KMS-11 (cell line): ENCODE measurements around the gene PCNT.

Experiments
- H2AFZ ChIP-seq: fragments of 200-600 bp; sonication (generic); 2 replicates; pipeline ENCODE4 v1.6.1; 2016; ENCODE audit warnings: antibody characterized with exemption, mixed run types, low read depth
- H3K27ac ChIP-seq: fragments of 200-600 bp; sonication (generic); 2 replicates; pipeline ENCODE4 v1.6.1; 2016; ENCODE audit warnings: mild to moderate bottlenecking, mixed run types
- H3K27me3 ChIP-seq: fragments of 200-600 bp; sonication (generic); 2 replicates; pipeline ENCODE4 v1.6.1; 2017; ENCODE audit warnings: mild to moderate bottlenecking, low read depth, mixed run types, moderate library complexity; ENCODE audit not compliant: insufficient read depth
- H3K36me3 ChIP-seq: fragments of 200-600 bp; sonication (generic); 2 replicates; pipeline ENCODE4 v1.6.1; 2017; ENCODE audit warnings: mild to moderate bottlenecking, mixed run types; ENCODE audit not compliant: insufficient read depth
- H3K4me1 ChIP-seq: fragments of 200-600 bp; sonication (generic); 2 replicates; pipeline ENCODE4 v1.6.1; 2016; ENCODE audit warnings: mild to moderate bottlenecking, low read depth, mixed run types; ENCODE audit not compliant: poor library complexity, severe bottlenecking
- H3K4me2 ChIP-seq: fragments of 200-600 bp; sonication (generic); 2 replicates; pipeline ENCODE4 v1.7.0; 2016; ENCODE audit warnings: mild to moderate bottlenecking, mixed run types
- H3K4me3 ChIP-seq: fragments of 200-600 bp; sonication (generic); IDR thresholded peaks from 2 replicates; pipeline ENCODE4 v1.6.1; 2017; ENCODE audit warnings: low read depth, low read length, mixed read lengths; ENCODE audit not compliant: insufficient read depth
- H3K79me2 ChIP-seq: fragments of 200-600 bp; sonication (generic); 2 replicates; pipeline ENCODE4 v1.6.1; 2016; ENCODE audit warnings: low read depth, mixed run types; ENCODE audit not compliant: insufficient read depth
- H3K9ac ChIP-seq: fragments of 200-600 bp; sonication (generic); 2 replicates; pipeline ENCODE4 v1.6.1; 2016; ENCODE audit warnings: mild to moderate bottlenecking, mixed run types
- H4K20me1 ChIP-seq: fragments of 200-600 bp; sonication (generic); 2 replicates; pipeline ENCODE4 v1.6.1; 2016; ENCODE audit warnings: mild to moderate bottlenecking, mixed run types; ENCODE audit not compliant: insufficient read depth
- CTCF ChIP-seq: fragments of 200-600 bp; sonication (generic); conservative IDR thresholded peaks from 2 replicates; pipeline ENCODE4 v1.6.1; 2017; ENCODE audit warnings: low read depth, mild to moderate bottlenecking, antibody characterized with exemption, low read length, moderate library complexity, mixed read lengths

The PCNT gene

GRCh38 chr21:46376856-46377453 is 53.0 kb downstream of the PCNT start:
- Histone ChIP-seq H2AFZ (no peak overlapping the region), H4K20me1 (no peaks in the 10 kb centered on the region), H3K4me1 (no peaks in the 10 kb centered on the region), H3K9ac (no peak overlapping the region), H3K4me2 (no peak overlapping the region), H3K4me3 (no peak overlapping the region), H3K27me3 (no peaks in the 10 kb centered on the region), H3K79me2 (peaks cover 60% of the 10 kb centered on the region), H3K36me3 (no peaks in the 10 kb centered on the region), H3K27ac (no peak overlapping the region)
- TF ChIP-seq CTCF, result no peak

- Histone ChIP-seq H4K20me1 (no peaks in the 10 kb centered on the region), H3K4me3 (no peak overlapping the region), H3K36me3 (no peaks in the 10 kb centered on the region), H3K79me2 (peaks cover 57% of the 10 kb centered on the region), H2AFZ (no peak overlapping the region), H3K27ac (no peak overlapping the region), H3K27me3 (no peaks in the 10 kb centered on the region), H3K4me2 (no peak overlapping the region), H3K9ac (no peak overlapping the region), H3K4me1 (no peaks in the 10 kb centered on the region)
- TF ChIP-seq CTCF, result no peak
Observed at GRCh38 chr21:46377789-46378188, 53.8 kb downstream of the PCNT start.

- Histone ChIP-seq H3K36me3 (no peaks in the 10 kb centered on the region), H3K79me2 (peaks cover 64% of the 10 kb centered on the region), H4K20me1 (no peaks in the 10 kb centered on the region), H3K9ac (no peak overlapping the region), H3K4me1 (no peaks in the 10 kb centered on the region), H3K4me2 (no peak overlapping the region), H3K4me3 (no peak overlapping the region), H2AFZ (no peak overlapping the region), H3K27ac (no peak overlapping the region), H3K27me3 (no peaks in the 10 kb centered on the region)
- TF ChIP-seq CTCF, result no peak
Observed at GRCh38 chr21:46379105-46379504, 55.1 kb downstream of the PCNT start.

- no peak overlapping the region for H3K4me2 ChIP-seq
- H3K4me3 ChIP-seq, result no peak overlapping the region
- H3K9ac ChIP-seq, result no peak overlapping the region
- no peak overlapping the region for H2AFZ ChIP-seq
- peaks cover 64% of the 10 kb centered on the region for H3K79me2 ChIP-seq
- H4K20me1 ChIP-seq, result no peaks in the 10 kb centered on the region
- H3K27me3 ChIP-seq, result no peaks in the 10 kb centered on the region
- no peaks in the 10 kb centered on the region for H3K36me3 ChIP-seq
- no peak for TF ChIP-seq CTCF
- H3K4me1 ChIP-seq, result no peaks in the 10 kb centered on the region
- no peak overlapping the region for H3K27ac ChIP-seq
Observed at GRCh38 chr21:46379691-46380090, 55.7 kb downstream of the PCNT start.
